SK-N-MC (cell line): ENCODE measurements around the gene ALDH16A1.

Experiments used
- EZH2 ChIP-seq: fragments of 200-600 bp; sonication (generic); IDR thresholded peaks from one replicate; pipeline ENCODE4 v1.6.1; 2017; ENCODE audit warnings: antibody characterized with exemption
- POLR2AphosphoS5 ChIP-seq: IDR thresholded peaks from 2 replicates; pipeline ENCODE4 v1.6.1; 2012; ENCODE audit warnings: mild to moderate bottlenecking, low read depth, low read length, borderline replicate concordance

DNA sequence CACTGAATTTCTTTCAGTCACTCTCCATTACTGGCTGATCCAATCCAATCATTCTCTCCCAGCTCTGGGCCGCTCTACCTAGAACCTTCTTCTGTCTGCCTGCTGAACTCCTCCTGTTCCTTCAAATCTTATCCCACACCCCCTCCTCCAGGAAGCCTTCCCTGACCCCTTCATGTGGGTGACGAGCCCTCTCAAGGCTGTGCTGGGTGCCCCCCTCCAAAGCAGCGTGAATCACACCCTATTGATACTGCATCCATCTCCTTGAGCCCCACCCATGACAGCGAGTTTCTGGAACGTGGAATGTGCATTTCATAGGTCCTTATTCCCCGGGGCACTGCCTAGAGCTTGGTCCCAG is 4.6 kb upstream of the ALDH16A1 start:
- no peak for TF ChIP-seq POLR2AphosphoS5
- no peak for TF ChIP-seq EZH2
